PFSK-1 (cell line): ENCODE results near the gene VENTX.

Source experiments
- FOXP2 ChIP-seq: optimal IDR thresholded peaks from 2 replicates; pipeline ENCODE3; 2011; ENCODE audit warnings: borderline replicate concordance, control low read depth, inconsistent platforms; ENCODE audit not compliant: insufficient read depth; ENCODE audit errors: extremely low read length, extremely low read depth
- POLR2AphosphoS5 ChIP-seq: IDR thresholded peaks from 2 replicates; pipeline ENCODE4 v1.6.1; 2012; ENCODE audit warnings: low read depth, mild to moderate bottlenecking, control low read depth, low read length, moderate library complexity
- REST ChIP-seq, 2 experiments: IDR thresholded peaks; 2 replicates each; pipeline versions ENCODE4 v1.6.1 to v1.8.0; 2011 to 2012; ENCODE audit warnings: low read depth in 2 of 2, low read length in 2 of 2, control low read depth in 1 of 2, inconsistent platforms in 1 of 2, mild to moderate bottlenecking in 1 of 2, moderate library complexity in 1 of 2; ENCODE audit not compliant: insufficient read depth in 1 of 2
- SIN3A ChIP-seq: IDR thresholded peaks from 2 replicates; pipeline ENCODE4 v1.6.1; 2012; ENCODE audit warnings: mild to moderate bottlenecking, low read length, moderate library complexity, borderline replicate concordance; ENCODE audit not compliant: insufficient read depth
- TAF1 ChIP-seq: IDR thresholded peaks from 2 replicates; pipeline ENCODE4 v1.6.1; 2012; ENCODE audit warnings: low read length, control low read depth, borderline replicate concordance; ENCODE audit not compliant: insufficient read depth

The VENTX gene

DNA sequence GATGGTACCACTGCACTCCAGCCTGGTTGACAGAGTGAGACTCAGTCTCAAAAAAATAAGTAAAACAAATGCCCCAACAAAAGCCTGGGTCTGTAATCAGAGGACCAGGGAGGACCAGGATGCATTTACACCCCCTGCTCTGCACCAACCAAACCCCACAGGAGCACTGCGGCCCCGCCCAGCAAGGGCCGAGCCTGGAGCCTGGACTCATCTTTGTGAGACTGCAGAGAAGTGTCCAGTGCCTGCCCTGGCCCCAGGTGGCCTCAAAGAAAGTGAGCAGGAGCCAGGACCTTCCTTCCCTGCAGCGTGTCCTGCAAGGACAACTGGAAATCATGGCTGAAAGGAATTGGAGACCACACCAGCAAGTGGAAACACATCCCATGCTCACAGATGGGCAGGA, 46.0 kb upstream of the VENTX start:
- TF ChIP-seq REST (IDR thresholded peaks at IDR 0.05; ENCODE audit: insufficient read depth in 1 of 2, low read depth in 2 of 2, low read length in 2 of 2) = no peak
- TF ChIP-seq FOXP2 = no peak
- no peak for TF ChIP-seq TAF1
- no peak for TF ChIP-seq POLR2AphosphoS5
- TF ChIP-seq SIN3A = no peak

DNA sequence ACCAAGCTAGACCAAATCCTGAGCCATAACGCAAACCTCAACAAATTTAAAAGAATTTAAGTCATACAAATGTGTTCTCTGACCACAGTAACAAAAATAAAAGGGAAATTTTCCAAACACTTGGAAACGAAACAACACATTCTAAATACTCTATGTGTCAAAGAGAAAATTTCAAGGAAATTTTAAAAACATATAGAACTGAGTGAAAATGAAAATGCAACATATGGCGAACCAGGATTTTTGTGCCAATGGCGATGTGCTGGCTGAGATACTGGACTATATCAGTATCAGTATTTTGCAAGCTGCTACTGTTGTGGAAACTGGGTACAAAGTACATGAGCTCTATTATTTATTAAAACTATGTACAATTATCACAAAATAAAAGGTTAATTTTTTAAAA, 43.5 kb upstream of the VENTX start:
- TF ChIP-seq POLR2AphosphoS5 (no peak), REST (IDR thresholded peaks at IDR 0.05; ENCODE audit: insufficient read depth in 1 of 2, low read depth in 2 of 2, low read length in 2 of 2) (no peak), TAF1 (no peak), SIN3A (no peak), FOXP2 (no peak)

DNA sequence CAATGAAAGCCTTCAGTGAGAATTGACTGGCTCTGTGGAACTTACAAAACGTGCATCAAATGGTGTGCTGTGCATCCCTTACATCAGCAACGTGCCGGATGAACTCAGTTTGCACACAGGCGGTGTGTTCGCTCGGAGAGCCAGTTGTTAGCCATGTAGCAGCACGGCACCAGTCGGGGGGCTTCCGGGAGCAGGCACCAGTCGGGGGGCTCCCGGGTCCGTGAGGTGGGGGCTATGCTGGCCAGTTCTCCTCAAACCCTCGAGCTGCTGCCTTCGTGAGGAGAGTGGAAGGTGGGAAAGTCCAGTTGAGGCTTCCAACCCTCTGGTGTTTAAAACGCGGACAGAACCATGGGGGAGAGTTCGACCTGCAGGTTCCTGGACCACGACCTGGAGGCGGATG, 42.6 kb upstream of the VENTX start:
- no peak for TF ChIP-seq FOXP2
- TF ChIP-seq TAF1 = no peak
- TF ChIP-seq SIN3A = no peak
- TF ChIP-seq POLR2AphosphoS5 = no peak
- no peak for TF ChIP-seq REST (IDR thresholded peaks at IDR 0.05; ENCODE audit: insufficient read depth in 1 of 2, low read depth in 2 of 2, low read length in 2 of 2)

GRCh38 chr10:133195611-133196010, 42.0 kb upstream of the VENTX start:
- TF ChIP-seq TAF1 = no peak
- TF ChIP-seq SIN3A = no peak
- no peak for TF ChIP-seq REST (IDR thresholded peaks at IDR 0.05; ENCODE audit: insufficient read depth in 1 of 2, low read depth in 2 of 2, low read length in 2 of 2)
- TF ChIP-seq POLR2AphosphoS5 = no peak
- TF ChIP-seq FOXP2 = no peak

GRCh38 chr10:133196221-133196915, 41.3 kb upstream of the VENTX start:
- TF ChIP-seq FOXP2 (no peak), TAF1 (no peak), POLR2AphosphoS5 (no peak), REST (IDR thresholded peaks at IDR 0.05; ENCODE audit: insufficient read depth in 1 of 2, low read depth in 2 of 2, low read length in 2 of 2) (no peak), SIN3A (no peak)
